ENCODE measurements around the gene MED13. TPM values are rescaled to one million over a fixed set of nuclear protein-coding genes. Genes with fewer than 3 reads are reported as not detected.

The MED13 gene
- total RNA-seq, 1 experiment from 2014 or later, result 60.7 TPM

- no peak overlapping the region for H4K91ac ChIP-seq (ENCODE audit: insufficient read length, low read depth, low read length)
- no peaks in the 10 kb centered on the region for H3K79me2 ChIP-seq (ENCODE audit: insufficient read depth, low read length)
- H4K5ac ChIP-seq (ENCODE audit: insufficient read length, low read depth, low read length), result no peak overlapping the region
- no peaks in the 10 kb centered on the region for H3K79me1 ChIP-seq (ENCODE audit: insufficient read depth, low read depth, low read length, poor library complexity, severe bottlenecking)
- no peak overlapping the region; a peak in 1 of 7 replicates for H3K27ac Mint-ChIP-seq
- H3K27me3 ChIP-seq (ENCODE audit: insufficient read depth, low read length), result no peaks in the 10 kb centered on the region
- H3K27me3 Mint-ChIP-seq (ENCODE audit: low read depth), result no peaks in the 10 kb centered on the region
- no peak overlapping the region for H3K18ac ChIP-seq (ENCODE audit: insufficient read length, low read depth, low read length)
- no peak overlapping the region for H3K27ac ChIP-seq (ENCODE audit: insufficient read length, low read depth, low read length)
- H4K20me1 ChIP-seq (ENCODE audit: control insufficient read depth, insufficient read depth, insufficient read length), result no peaks in the 10 kb centered on the region
- no peak overlapping the region for H3K4ac ChIP-seq (ENCODE audit: low read depth, low read length)
- no peak for DNase-seq
- no peak for TF ChIP-seq CTCF (conservative IDR thresholded peaks at IDR 0.05)
- H3K14ac ChIP-seq (ENCODE audit: insufficient read depth, low read length), result no peak overlapping the region
- H2BK15ac ChIP-seq (ENCODE audit: low read depth, low read length), result no peak overlapping the region
- no peak overlapping the region for H3K4me3 Mint-ChIP-seq
- H3K9me3 Mint-ChIP-seq, result no peaks in the 10 kb centered on the region
- H3K23me2 ChIP-seq (ENCODE audit: insufficient read length, low read depth, low read length, poor library complexity, severe bottlenecking), result no peaks in the 10 kb centered on the region
- H4K8ac ChIP-seq (replicated peaks; ENCODE audit: insufficient read length, low read depth, low read length), result no peak overlapping the region
- peaks cover 18 to 68% (median 45%) of the 10 kb centered on the region in 3 experiments; a peak in 6 of 7 replicates for H3K36me3 Mint-ChIP-seq (ENCODE audit: insufficient read depth in 1 of 3, low read depth in 3 of 3)
- no peak overlapping the region for H3K56ac ChIP-seq (ENCODE audit: insufficient read length, low read depth, low read length)
- H3K9me3 ChIP-seq (ENCODE audit: control insufficient read depth, low read depth, low read length), result no peaks in the 10 kb centered on the region
- H3K4me1 ChIP-seq (ENCODE audit: insufficient read depth, low read length), result no peaks in the 10 kb centered on the region
- no peak overlapping the region for H3K9ac ChIP-seq (ENCODE audit: extremely low read depth, insufficient read length, low read length)
- H3K4me2 ChIP-seq (ENCODE audit: insufficient read depth, insufficient read length, low read length), result no peak overlapping the region
- no peak overlapping the region for H2AFZ ChIP-seq (ENCODE audit: low read length)
- no peak overlapping the region for H2BK12ac ChIP-seq (ENCODE audit: insufficient read length, low read depth, low read length)
- peaks cover 0 to 2% of the 10 kb centered on the region in 2 experiments; a peak in 1 of 4 replicates for H3K4me1 Mint-ChIP-seq
- H2BK5ac ChIP-seq (ENCODE audit: insufficient read length, low read length), result no peak overlapping the region
- H3K23ac ChIP-seq (ENCODE audit: insufficient read length, low read depth, low read length), result no peak overlapping the region
- H2AK5ac ChIP-seq (ENCODE audit: insufficient read length, low read length), result no peak overlapping the region
- no peak overlapping the region for H2BK20ac ChIP-seq (ENCODE audit: low read depth, low read length, poor library complexity, severe bottlenecking)
- H2BK120ac ChIP-seq (ENCODE audit: low read depth, low read length, poor library complexity, severe bottlenecking), result no peak overlapping the region
- WGBS (ENCODE audit: extremely low coverage, insufficient read length, low lambda C conversion rate), result no CpG with 5 or more reads among the region's 5 CpGs
- H3T11ph ChIP-seq (ENCODE audit: low read length), result no peak overlapping the region
These were observed 78.2 kb downstream of the MED13 start for GRCh38 chr17:61986898-61987297.

All from H9 (cell line).